GM12878 (cell line): ENCODE results near the gene NAP1L1. TPM values are rescaled to one million over a fixed set of nuclear protein-coding genes. Genes with fewer than 3 reads are reported as not detected.

Experiments used
- ATAC-seq: fragments of 200-7000 bp; cut with Tn5 transposase; 3 replicates; pipeline ENCODE4 v1.9.1; 2020; ENCODE audit warnings: mild to moderate bottlenecking, moderate library complexity
- BruUV-seq: library from RNA; stranded (reverse); fragments of 400-500 nt; replicated peaks from 2 replicates; lab custom pipeline; 2021; lab: Mats Ljungman, UMichigan
- CTCF ChIA-PET: fragments of 300-600 bp; sonication (Branson Sonifier 250); formaldehyde crosslinking; extraction: SDS; loops from one replicate; lab custom pipeline; 2021; ENCODE audit warnings: inconsistent platforms; lab: Yijun Ruan, JAX
- POLR2A ChIA-PET: fragments of 350-600 bp; formaldehyde crosslinking; extraction: SDS; loops from one replicate; lab custom pipeline; 2021; ENCODE audit warnings: inconsistent platforms; lab: Charles Lee
- RAD21 ChIA-PET: fragments of 300-600 bp; sonication (Branson Sonifier 250); formaldehyde crosslinking; loops from one replicate; lab custom pipeline; 2023; ENCODE audit warnings: antibody characterized with exemption; ENCODE audit not compliant: unreplicated experiment; lab: Charles Lee
- SMC1A ChIA-PET: fragments of 300-600 bp; sonication (Branson Sonifier 250); formaldehyde crosslinking; loops from one replicate; lab custom pipeline; 2023; ENCODE audit not compliant: unreplicated experiment, uncharacterized antibody; lab: Charles Lee
- DNase-seq: peaks from one replicate; pipeline ENCODE4 v3.0.0-alpha.2; 2011; ENCODE audit warnings: low read depth, low spot score
- FAIRE-seq: peaks from 3 replicates; lab custom pipeline; 2011; peaks lifted over from hg19 to GRCh38; lab: Jason Lieb, UNC
- H2AFZ ChIP-seq: 2 replicates; pipeline ENCODE4 v1.6.0; 2011; ENCODE audit warnings: low read depth, low read length, control low read depth; ENCODE audit not compliant: control insufficient read depth
- H3K27ac ChIP-seq: 2 replicates; pipeline ENCODE4 v1.5.1; 2011; ENCODE audit warnings: control low read depth; ENCODE audit not compliant: control insufficient read depth, insufficient read depth
- H3K27me3 ChIP-seq, 2 experiments: replicated peaks in 1 of 2; 2 replicates each; pipeline versions ENCODE4 v1.6.0 to v1.6.1; 2011; ENCODE audit warnings: low read length in 1 of 2; ENCODE audit not compliant: control insufficient read depth in 2 of 2, insufficient read depth in 2 of 2
- H3K36me3 ChIP-seq, 2 experiments: 2 replicates each; pipeline ENCODE4 v1.5.1; 2011; ENCODE audit warnings: low read length in 1 of 2; ENCODE audit not compliant: control insufficient read depth in 2 of 2, insufficient read depth in 2 of 2
- H3K4me1 ChIP-seq: 2 replicates; pipeline ENCODE4 v1.6.1; 2011; ENCODE audit warnings: mild to moderate bottlenecking, low read length, moderate library complexity, mixed read lengths; ENCODE audit not compliant: control insufficient read depth, insufficient read depth
- H3K4me2 ChIP-seq: 2 replicates; pipeline ENCODE4 v1.6.0; 2011; ENCODE audit warnings: control low read depth; ENCODE audit not compliant: control insufficient read depth, insufficient read depth
- H3K4me3 ChIP-seq: fragments of 200-600 bp; sonication (generic); 2 replicates; pipeline ENCODE4 v1.5.1; 2016
- H3K79me2 ChIP-seq: 2 replicates; pipeline ENCODE4 v1.6.0; 2011; ENCODE audit warnings: low read length; ENCODE audit not compliant: control insufficient read depth, insufficient read depth
- H3K9ac ChIP-seq: 2 replicates; pipeline ENCODE4 v1.8.0; 2011; ENCODE audit warnings: low read length, control low read depth, mixed read lengths; ENCODE audit not compliant: control insufficient read depth, insufficient read depth
- H3K9me3 ChIP-seq: replicated peaks from 3 replicates; pipeline ENCODE4 v1.5.1; 2011; ENCODE audit warnings: mild to moderate bottlenecking, low read length; ENCODE audit not compliant: control insufficient read depth, insufficient read depth
- H4K20me1 ChIP-seq: 2 replicates; pipeline ENCODE4 v1.6.0; 2011; ENCODE audit not compliant: control insufficient read depth, insufficient read depth
- EZH2 ChIP-seq: IDR thresholded peaks from 2 replicates; pipeline ENCODE4 v1.6.1; 2012; ENCODE audit warnings: low read depth, mild to moderate bottlenecking, control low read depth, inconsistent platforms, low read length, borderline replicate concordance; ENCODE audit not compliant: control insufficient read depth
- POLR2AphosphoS5 ChIP-seq: IDR thresholded peaks from 2 replicates; pipeline ENCODE4 v1.6.1; 2011; ENCODE audit warnings: mild to moderate bottlenecking, low read length, inconsistent platforms
- RBBP5 ChIP-seq: fragments of 200-600 bp; sonication (generic); conservative IDR thresholded peaks from 2 replicates; pipeline ENCODE4 v1.6.1; 2016
- RELA ChIP-seq: fragments of 450-650 bp; IDR thresholded peaks from 2 replicates; pipeline ENCODE4 v1.8.0; 2014; ENCODE audit warnings: borderline replicate concordance; ENCODE audit not compliant: partially characterized antibody
- WGBS: methylation state at CpG from one replicate; pipeline ENCODE4 v1.1.6; 2016; ENCODE audit warnings: low lambda C conversion rate; ENCODE audit not compliant: insufficient replicate concordance, insufficient coverage; ENCODE audit errors: missing lambda C conversion rate; 5-methylcytosine and 5-hydroxymethylcytosine counted together
- in situ Hi-C: fragments of 300-500 bp; cut with MboI; formaldehyde crosslinking; loops from 9 replicates; pipeline ENCODE4 v1.14.3; 2018; ENCODE audit warnings: mixed read lengths
- intact Hi-C: fragments of 100-400 bp; cut with micrococcal nuclease; formaldehyde crosslinking; loops from one replicate; pipeline ENCODE4 v1.14.2; 2022; ENCODE audit not compliant: unreplicated experiment
- polyA plus RNA-seq, 11 experiments: library from polyadenylated mRNA; depleted of rRNA in 4 of 11; unstranded in 6 of 11; stranded (reverse) in 5 of 11; fragments of >200 nt; fragmentation: Nextera tagmentation in 4 of 11; fragmentation: Illumina TruSeq in 1 of 11; extraction: Ambion mirVana in 4 of 11; extraction: Trizol in 1 of 11; gene quantifications; 1 replicate in 1 of 11; 2 replicates in 10 of 11; pipeline versions ENCODE4 v1.2.1 to v1.2.3, GENCODE V29; 2011 to 2016; ENCODE audit warnings: inconsistent platforms in 2 of 11, missing spikeins in 2 of 11, low read depth in 1 of 11
- total RNA-seq, 4 experiments: library from RNA; depleted of rRNA in 3 of 4; stranded (reverse); fragments of >200 nt in 3 of 4; fragmentation: Illumina TruSeq in 1 of 4; extraction: Trizol in 1 of 4; gene quantifications; 2 replicates each; pipeline versions ENCODE4 v1.2.1 to v1.2.3, GENCODE V29; 2013 to 2021

NAP1L1 gene
- total and polyA plus RNA-seq, 10 of the 15 experiments (the other 5 are each of a cell fraction or from before 2014, with no cell fraction given), result 256 to 1,036 (median 536) TPM

- ATAC-seq (no peak), FAIRE-seq (no peak), DNase-seq (no peak)
- no peak overlapping the region for H2AFZ ChIP-seq
- no peak overlapping the region for H3K9ac ChIP-seq
- H3K36me3 ChIP-seq, result no peaks in the 10 kb centered on the region
- no peak overlapping the region for H3K4me2 ChIP-seq
- H3K4me1 ChIP-seq, result peaks cover 12% of the 10 kb centered on the region
- H3K9me3 ChIP-seq, result no peaks in the 10 kb centered on the region
- ChIA-PET CTCF (interaction anchor here (3.3 to 10.1 kb wide), 2 partner anchors 47 to 498 kb away, joined by 13 to 144 read pairs; no protein-coding TSS in a partner anchor), RAD21 (interaction anchor here (0.6 to 9.8 kb wide), 7 partner anchors 32 to 500 kb away, joined by 3 to 144 read pairs (median 4); no protein-coding TSS in a partner anchor), SMC1A (interaction anchor here (1.0 to 17.8 kb wide), 7 partner anchors 9 to 499 kb away, joined by 3 to 327 read pairs (median 5); no protein-coding TSS in a partner anchor)
- H3K27ac ChIP-seq, result no peak overlapping the region
- H4K20me1 ChIP-seq, result no peaks in the 10 kb centered on the region
- H3K79me2 ChIP-seq, result no peaks in the 10 kb centered on the region
- intact Hi-C loops, result no loop called here
- H3K4me3 ChIP-seq, result no peak overlapping the region
- BruUV-seq, result no TSS peak
- no peak for TF ChIP-seq RELA
- no peak for TF ChIP-seq EZH2
- no peak for TF ChIP-seq POLR2AphosphoS5
- no peak for TF ChIP-seq RBBP5
- TF ChIP-seq, all 136 proteins: peak for 0
- POLR2A ChIA-PET, result interaction anchor here (8.9 kb wide), 1 partner anchor 44 kb away, joined by 111 read pairs; no protein-coding TSS in a partner anchor
- WGBS, result 100% methylated on average over 1 of the region's 1 CpG
- no peaks in the 10 kb centered on the region; a peak in 1 of 4 replicates for H3K27me3 ChIP-seq
- in situ Hi-C loops, result no loop called here
These were observed 57.8 kb downstream of the NAP1L1 start for GRCh38 chr12:76026643-76027063.
